Calu3 (cell line): ENCODE data around the gene IL3. TPM values are rescaled to one million over a fixed set of nuclear protein-coding genes. Genes with fewer than 3 reads are reported as not detected.
A peak's percentile ranks its signal among the peaks of the same experiment; 100 is the strongest.

Experiments used
- BruUV-seq: library from RNA; stranded (reverse); fragments of 400-500 nt; replicated peaks from 2 replicates; lab custom pipeline; 2021; lab: Mats Ljungman, UMichigan
- CTCF ChIA-PET: fragments of 300-600 bp; sonication (Branson Sonifier 250); formaldehyde crosslinking; loops from one replicate; lab custom pipeline; 2022; ENCODE audit warnings: antibody characterized with exemption; lab: Charles Lee
- DNase-seq: peaks from one replicate; pipeline ENCODE4 v3.0.0; 2022
- H3K27ac Mint-ChIP-seq: one replicate; pipeline ENCODE4 v1.8.0; 2022; ENCODE audit warnings: mixed read lengths; ENCODE audit not compliant: unreplicated experiment
- H3K27me3 Mint-ChIP-seq: one replicate; pipeline ENCODE4 v1.8.0; 2022; ENCODE audit warnings: mixed read lengths; ENCODE audit not compliant: unreplicated experiment
- H3K36me3 Mint-ChIP-seq: one replicate; pipeline ENCODE4 v1.8.0; 2022; ENCODE audit warnings: mild to moderate bottlenecking, moderate library complexity, mixed read lengths; ENCODE audit not compliant: insufficient read depth, unreplicated experiment
- H3K4me1 Mint-ChIP-seq: one replicate; pipeline ENCODE4 v1.8.0; 2022; ENCODE audit warnings: mild to moderate bottlenecking, low read depth, mixed read lengths; ENCODE audit not compliant: unreplicated experiment
- H3K4me3 Mint-ChIP-seq: one replicate; pipeline ENCODE4 v1.8.0; 2022; ENCODE audit warnings: mild to moderate bottlenecking, low read depth, moderate library complexity, mixed read lengths; ENCODE audit not compliant: unreplicated experiment
- H3K9me3 Mint-ChIP-seq: one replicate; pipeline ENCODE4 v1.8.0; 2022; ENCODE audit warnings: low read depth, mixed read lengths; ENCODE audit not compliant: unreplicated experiment
- CTCF ChIP-seq: fragments of 200-600 bp; IDR thresholded peaks from one replicate; pipeline ENCODE4 v1.8.0; 2022; ENCODE audit warnings: antibody characterized with exemption; ENCODE audit not compliant: unreplicated experiment
- intact Hi-C: fragments of 100-400 bp; cut with micrococcal nuclease; formaldehyde crosslinking; loops from one replicate; pipeline ENCODE4 v1.10.0; 2022; ENCODE audit not compliant: unreplicated experiment
- total RNA-seq: library from RNA; stranded (reverse); gene quantifications from 2 replicates; pipeline ENCODE4 v1.2.3, GENCODE V29; 2022

IL3 gene
- total RNA-seq, 1 experiment from 2014 or later = not detected

- H3K27me3 Mint-ChIP-seq = no peaks in the 10 kb centered on the region
- peaks cover 5% of the 10 kb centered on the region for H3K36me3 Mint-ChIP-seq
- no peak overlapping the region for H3K4me3 Mint-ChIP-seq
- H3K9me3 Mint-ChIP-seq = no peaks in the 10 kb centered on the region
- intact Hi-C loops = loop anchor here (10.0 kb wide), 1 partner anchor 290 kb away; the partner anchor contains the start of gene SLC22A5
- TF ChIP-seq CTCF = no peak
- no peak overlapping the region for H3K27ac Mint-ChIP-seq
- BruUV-seq = no TSS peak
- peaks cover 39% of the 10 kb centered on the region for H3K4me1 Mint-ChIP-seq
- CTCF ChIA-PET = interaction anchor here (0.6 kb wide), 1 partner anchor 30 kb away, joined by 5 read pairs; no protein-coding TSS in a partner anchor
- DNase-seq = peak; percentile 64
These were observed 14.6 kb downstream of the IL3 start for GRCh38 chr5:132074772-132075718.

- BruUV-seq = no TSS peak
- intact Hi-C loops = loop anchor here (10.0 kb wide), 1 partner anchor 289 kb away; the partner anchor contains the start of gene SLC22A5
- CTCF ChIA-PET = no interaction called here
- Mint-ChIP-seq H3K36me3 (peaks cover 5% of the 10 kb centered on the region), H3K27me3 (no peaks in the 10 kb centered on the region), H3K4me3 (no peak overlapping the region), H3K9me3 (no peaks in the 10 kb centered on the region), H3K4me1 (peaks cover 39% of the 10 kb centered on the region), H3K27ac (no peak overlapping the region)
- no peak for DNase-seq
- no peak for TF ChIP-seq CTCF
These were observed 15.2 kb downstream of the IL3 start for GRCh38 chr5:132075719-132076077.

GRCh38 chr5:132076202-132076830 lies 15.9 kb downstream of the IL3 start:
- H3K9me3 Mint-ChIP-seq = no peaks in the 10 kb centered on the region
- TF ChIP-seq CTCF = no peak
- no peak overlapping the region for H3K4me3 Mint-ChIP-seq
- CTCF ChIA-PET = no interaction called here
- DNase-seq = no peak
- intact Hi-C loops = loop anchor here (10.0 kb wide), 1 partner anchor 288 kb away; the partner anchor contains the start of gene SLC22A5
- peaks cover 39% of the 10 kb centered on the region for H3K4me1 Mint-ChIP-seq
- peaks cover 5% of the 10 kb centered on the region for H3K36me3 Mint-ChIP-seq
- H3K27ac Mint-ChIP-seq = no peak overlapping the region
- no peaks in the 10 kb centered on the region for H3K27me3 Mint-ChIP-seq
- no TSS peak for BruUV-seq

GRCh38 chr5:132076983-132077382 lies 16.5 kb downstream of the IL3 start:
- H3K36me3 Mint-ChIP-seq = peaks cover 5% of the 10 kb centered on the region
- no peaks in the 10 kb centered on the region for H3K9me3 Mint-ChIP-seq
- peaks cover 39% of the 10 kb centered on the region for H3K4me1 Mint-ChIP-seq
- no TSS peak for BruUV-seq
- intact Hi-C loops = loop anchor here (10.0 kb wide), 1 partner anchor 288 kb away; the partner anchor contains the start of gene SLC22A5
- no peak overlapping the region for H3K4me3 Mint-ChIP-seq
- no peak for TF ChIP-seq CTCF
- no peaks in the 10 kb centered on the region for H3K27me3 Mint-ChIP-seq
- H3K27ac Mint-ChIP-seq = no peak overlapping the region
- CTCF ChIA-PET = no interaction called here
- no peak for DNase-seq
